Stimulated activated naive CD8-positive, alpha-beta T cell treated with anti-CD3 and anti-CD28 coated beads, Interleukin-15, Interleukin-2, amounts not matched to agents 100 ng/mL and 50 ng/mL, for 24 hours (primary cell): Measurements from ENCODE around the gene FRYL.
"Not testable (repeated sequence)": the region's sequence is repeated elsewhere in the genome, so short reads cannot be mapped to it uniquely, and the experiment has no call there.

Experiments used
- H3K27ac Mint-ChIP-seq: one replicate; pipeline ENCODE4 v1.8.0; 2021; ENCODE audit warnings: mild to moderate bottlenecking, mixed read lengths
- H3K27me3 Mint-ChIP-seq: one replicate; pipeline ENCODE4 v1.8.0; 2021; ENCODE audit warnings: mixed read lengths
- H3K36me3 Mint-ChIP-seq: one replicate; pipeline ENCODE4 v1.8.0; 2021; ENCODE audit warnings: low read depth, mixed read lengths
- H3K4me1 Mint-ChIP-seq: one replicate; pipeline ENCODE4 v1.8.0; 2021; ENCODE audit warnings: low read depth, mixed read lengths
- H3K4me3 Mint-ChIP-seq: one replicate; pipeline ENCODE4 v1.8.0; 2021; ENCODE audit warnings: mild to moderate bottlenecking, mixed read lengths
- H3K9me3 Mint-ChIP-seq: one replicate; pipeline ENCODE4 v1.8.0; 2021; ENCODE audit warnings: mixed read lengths

FRYL gene

GRCh38 chr4:48454591-48454990 is 325.5 kb downstream of the FRYL start:
- Mint-ChIP-seq H3K4me1 (no peaks in the 10 kb centered on the region), H3K9me3 (no peaks in the 10 kb centered on the region), H3K27ac (no peak overlapping the region), H3K4me3 (no peak overlapping the region), H3K27me3 (peaks cover 7% of the 10 kb centered on the region), H3K36me3 (peaks cover 5% of the 10 kb centered on the region)

GRCh38 chr4:48451656-48452055 is 328.4 kb downstream of the FRYL start:
- not testable (repeated sequence) for H3K4me1 Mint-ChIP-seq, H3K27ac Mint-ChIP-seq, H3K36me3 Mint-ChIP-seq, H3K27me3 Mint-ChIP-seq, H3K4me3 Mint-ChIP-seq, H3K9me3 Mint-ChIP-seq

- Mint-ChIP-seq H3K4me3 (no peak overlapping the region), H3K27me3 (peaks cover 7% of the 10 kb centered on the region), H3K36me3 (peaks cover under 1% of the 10 kb centered on the region), H3K9me3 (no peaks in the 10 kb centered on the region), H3K4me1 (no peaks in the 10 kb centered on the region), H3K27ac (no peak overlapping the region)
Measured at GRCh38 chr4:48450740-48451139, 329.3 kb downstream of the FRYL start.

- no peak overlapping the region for H3K27ac Mint-ChIP-seq
- no peaks in the 10 kb centered on the region for H3K9me3 Mint-ChIP-seq
- no peak overlapping the region for H3K4me3 Mint-ChIP-seq
- no peaks in the 10 kb centered on the region for H3K4me1 Mint-ChIP-seq
- no peaks in the 10 kb centered on the region for H3K36me3 Mint-ChIP-seq
- peaks cover 1% of the 10 kb centered on the region for H3K27me3 Mint-ChIP-seq
Measured at GRCh38 chr4:48449151-48449550, 330.9 kb downstream of the FRYL start.
